ENCODE measurements around the gene ABLIM1. TPM values are rescaled to one million over a fixed set of nuclear protein-coding genes. Genes with fewer than 3 reads are reported as not detected.
A peak's percentile ranks its signal among the peaks of the same experiment; 100 is the strongest.

Gene ABLIM1
- total RNA-seq, 4 donors from 2014 or later, result 83.1 to 145 (median 120) TPM

DNA sequence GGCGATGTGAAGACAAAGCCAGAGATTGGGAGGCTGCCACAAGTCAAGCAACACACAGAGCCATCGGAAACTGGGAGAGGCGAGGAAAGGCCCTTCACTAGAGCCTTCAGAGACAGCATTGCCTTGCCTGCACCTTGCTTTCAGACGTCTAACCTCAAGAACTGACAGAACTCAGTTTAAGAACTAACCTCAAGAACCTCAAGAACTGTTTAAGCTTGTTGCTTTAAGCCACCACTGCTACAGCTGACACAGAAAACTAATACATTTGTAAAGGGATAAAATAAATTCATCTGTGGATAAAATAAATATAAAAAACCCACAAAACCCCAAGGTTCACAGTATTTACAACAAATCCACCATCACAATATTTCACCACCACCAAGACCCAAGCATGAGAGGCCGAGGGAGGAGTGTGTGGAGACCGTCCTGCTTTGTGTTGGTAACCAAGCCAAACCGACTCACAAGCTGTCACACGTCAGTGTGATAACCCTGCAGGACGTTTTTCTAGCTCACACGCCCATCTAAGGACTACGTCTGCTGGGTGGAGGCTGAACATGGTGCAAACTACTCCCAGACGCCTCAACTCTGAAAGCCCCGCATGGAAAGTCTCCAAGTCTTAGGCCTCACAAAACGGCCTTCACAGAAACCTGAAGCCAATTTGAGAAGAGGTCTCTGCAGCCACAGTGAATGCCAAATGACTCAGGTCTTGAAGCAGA, 116.8 kb downstream of the ABLIM1 start:
- H3K4me3 ChIP-seq, result no peak overlapping the region
- no peaks in the 10 kb centered on the region for H3K27me3 ChIP-seq
- H3K4me1 ChIP-seq, result peaks cover 33 to 54% (median 40%) of the 10 kb centered on the region in 4 donors
- DNase-seq (ENCODE audit: extremely low spot score), result peak; percentile 94
- H3K27ac ChIP-seq (replicated peaks in 1 of 4), result peak overlapping the region; percentile 60 to 67 (median 64)
- intact Hi-C loops (cut with DNase I), result no loop called here
- peaks cover 0 to 92% (median 17%) of the 10 kb centered on the region in 4 donors for H3K36me3 ChIP-seq
- WGBS, result 44% methylated on average over 14 of the region's 14 CpGs
- H3K9me3 ChIP-seq, result no peaks in the 10 kb centered on the region
- TF ChIP-seq POLR2AphosphoS5 (IDR thresholded peaks at IDR 0.05) (peak; percentile 54 to 70), POLR2A (IDR thresholded peaks at IDR 0.05; ENCODE audit: low read depth) (no peak), EP300 (IDR thresholded peaks at IDR 0.05) (no peak)
- TF ChIP-seq, protein P1, sequence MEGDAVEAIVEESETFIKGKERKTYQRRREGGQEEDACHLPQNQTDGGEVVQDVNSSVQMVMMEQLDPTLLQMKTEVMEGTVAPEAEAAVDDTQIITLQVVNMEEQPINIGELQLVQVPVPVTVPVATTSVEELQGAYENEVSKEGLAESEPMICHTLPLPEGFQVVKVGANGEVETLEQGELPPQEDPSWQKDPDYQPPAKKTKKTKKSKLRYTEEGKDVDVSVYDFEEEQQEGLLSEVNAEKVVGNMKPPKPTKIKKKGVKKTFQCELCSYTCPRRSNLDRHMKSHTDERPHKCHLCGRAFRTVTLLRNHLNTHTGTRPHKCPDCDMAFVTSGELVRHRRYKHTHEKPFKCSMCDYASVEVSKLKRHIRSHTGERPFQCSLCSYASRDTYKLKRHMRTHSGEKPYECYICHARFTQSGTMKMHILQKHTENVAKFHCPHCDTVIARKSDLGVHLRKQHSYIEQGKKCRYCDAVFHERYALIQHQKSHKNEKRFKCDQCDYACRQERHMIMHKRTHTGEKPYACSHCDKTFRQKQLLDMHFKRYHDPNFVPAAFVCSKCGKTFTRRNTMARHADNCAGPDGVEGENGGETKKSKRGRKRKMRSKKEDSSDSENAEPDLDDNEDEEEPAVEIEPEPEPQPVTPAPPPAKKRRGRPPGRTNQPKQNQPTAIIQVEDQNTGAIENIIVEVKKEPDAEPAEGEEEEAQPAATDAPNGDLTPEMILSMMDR (IDR thresholded peaks at IDR 0.05), result no peak

DNA sequence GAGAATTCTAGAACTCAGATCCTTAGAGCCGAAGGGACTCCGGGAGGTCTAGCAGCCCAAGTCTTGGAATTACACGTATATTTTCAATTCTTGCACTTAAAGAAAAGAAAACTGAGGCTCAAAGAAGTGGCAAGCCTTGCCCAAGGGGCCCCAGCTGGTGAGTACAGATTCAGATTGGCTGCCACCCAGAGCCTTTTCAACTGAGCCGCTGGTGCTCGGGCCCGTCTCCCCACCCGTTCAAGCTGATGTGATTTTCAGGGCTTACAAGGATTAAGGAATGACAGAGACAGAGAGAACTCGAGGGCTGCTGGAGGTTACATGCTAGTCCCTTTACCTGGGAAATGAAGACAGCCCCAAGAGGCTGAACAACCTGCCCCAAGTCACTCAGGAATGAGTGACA, 117.8 kb downstream of the ABLIM1 start:
- Histone ChIP-seq H3K27me3 (no peaks in the 10 kb centered on the region), H3K9me3 (no peaks in the 10 kb centered on the region), H3K4me1 (peaks cover 33 to 54% (median 40%) of the 10 kb centered on the region in 4 donors), H3K36me3 (peaks cover 0 to 89% (median 16%) of the 10 kb centered on the region in 4 donors), H3K4me3 (no peak overlapping the region), H3K27ac (replicated peaks in 1 of 4) (peak overlapping the region; percentile 53 to 67 (median 63))
- no peak for DNase-seq (ENCODE audit: extremely low spot score)
- WGBS, result 81% methylated on average over 8 of the region's 8 CpGs
- TF ChIP-seq EP300 (IDR thresholded peaks at IDR 0.05), result no peak
- no peak for TF ChIP-seq POLR2A (IDR thresholded peaks at IDR 0.05; ENCODE audit: low read depth)
- TF ChIP-seq, protein P1 (IDR thresholded peaks at IDR 0.05), result no peak
- intact Hi-C loops (cut with DNase I), result no loop called here

DNA sequence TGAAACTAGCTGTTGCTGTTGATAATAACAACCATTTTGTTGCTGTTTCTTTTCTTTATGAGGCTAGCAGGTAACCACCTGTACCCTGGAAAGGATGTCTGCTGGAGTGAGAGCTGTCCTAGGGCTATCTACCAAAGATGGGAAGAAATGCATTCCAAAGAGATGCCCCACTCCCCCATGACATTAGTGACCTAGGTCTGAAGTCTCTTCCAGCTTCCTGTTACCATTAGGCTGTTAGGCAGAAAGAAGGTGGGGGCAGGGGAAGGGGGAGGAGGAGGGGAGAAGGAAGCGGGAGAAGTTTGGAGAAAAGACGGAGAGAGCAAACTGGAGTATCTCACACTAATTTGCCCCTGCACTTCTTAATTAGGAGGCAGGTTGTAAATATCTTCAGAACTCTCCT, 118.5 kb downstream of the ABLIM1 start:
- Histone ChIP-seq H3K27ac (replicated peaks in 1 of 4) (no peak overlapping the region), H3K4me1 (peaks cover 33 to 54% (median 40%) of the 10 kb centered on the region in 4 donors), H3K36me3 (peaks cover 0 to 89% (median 11%) of the 10 kb centered on the region in 4 donors), H3K9me3 (no peaks in the 10 kb centered on the region), H3K4me3 (no peak overlapping the region), H3K27me3 (no peaks in the 10 kb centered on the region)
- TF ChIP-seq EP300 (IDR thresholded peaks at IDR 0.05) (no peak), POLR2A (IDR thresholded peaks at IDR 0.05; ENCODE audit: low read depth) (no peak), POLR2AphosphoS5 (IDR thresholded peaks at IDR 0.05) (no peak)
- TF ChIP-seq, protein P1 (IDR thresholded peaks at IDR 0.05), result no peak
- no peak for DNase-seq (ENCODE audit: extremely low spot score)
- intact Hi-C loops (cut with DNase I), result no loop called here
- 88% methylated on average over 2 of the region's 2 CpGs for WGBS

DNA sequence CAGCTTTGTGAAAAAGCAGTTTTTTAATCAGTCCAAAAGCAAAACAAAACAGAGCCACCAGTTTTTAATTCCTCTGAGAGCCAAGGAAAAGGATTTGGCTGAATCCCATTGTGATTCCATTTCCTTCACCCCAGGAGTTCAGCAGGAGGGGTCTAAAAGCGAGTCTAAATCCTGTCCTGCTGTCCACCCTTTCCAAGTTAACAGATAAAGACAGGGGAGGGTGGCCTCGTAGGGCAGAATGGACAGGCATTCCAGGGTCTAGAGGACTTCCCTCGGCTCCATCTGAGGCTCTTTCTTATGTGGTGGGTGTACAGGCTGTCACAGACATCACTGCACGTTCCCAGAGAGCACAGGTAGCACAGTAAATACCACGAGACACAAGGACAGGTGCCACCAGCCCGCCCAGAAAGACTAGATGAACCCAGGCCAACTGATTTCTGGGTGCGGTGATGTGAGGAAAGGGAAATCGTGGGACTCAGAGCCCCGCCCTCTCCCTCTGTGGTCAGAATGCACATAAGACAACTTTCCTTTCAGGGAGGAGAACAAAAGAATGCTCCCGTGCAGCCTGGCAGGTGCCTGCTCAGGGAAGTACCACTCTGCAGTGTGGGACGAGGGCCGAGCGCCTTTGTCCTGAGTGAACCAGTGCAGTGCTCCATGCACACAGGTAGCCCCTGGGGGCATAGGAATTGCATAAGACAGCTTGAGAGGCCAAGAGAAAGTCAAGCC, 119.7 kb downstream of the ABLIM1 start:
- H3K27me3 ChIP-seq, result no peaks in the 10 kb centered on the region
- WGBS, result 73% methylated on average over 13 of the region's 13 CpGs
- DNase-seq (ENCODE audit: extremely low spot score), result no peak
- H3K36me3 ChIP-seq, result peaks cover 0 to 89% (median 2%) of the 10 kb centered on the region in 4 donors
- H3K4me1 ChIP-seq, result peaks cover 33 to 50% (median 38%) of the 10 kb centered on the region in 4 donors
- H3K4me3 ChIP-seq, result no peak overlapping the region
- intact Hi-C loops (cut with DNase I), result no loop called here
- TF ChIP-seq, protein P1 (IDR thresholded peaks at IDR 0.05), result no peak
- TF ChIP-seq EP300 (IDR thresholded peaks at IDR 0.05) (no peak), POLR2A (IDR thresholded peaks at IDR 0.05; ENCODE audit: low read depth) (no peak), POLR2AphosphoS5 (IDR thresholded peaks at IDR 0.05) (no peak)
- H3K9me3 ChIP-seq, result no peaks in the 10 kb centered on the region
- H3K27ac ChIP-seq (replicated peaks in 1 of 4), result peak overlapping the region in 1 of 4 donors; percentile 29

Data from esophagus muscularis mucosa (tissue), 4 donors.